K562 (cell line): Measurements from ENCODE around the gene PTGIR. TPM values are rescaled to one million over a fixed set of nuclear protein-coding genes. Genes with fewer than 3 reads are reported as not detected.

Source experiments
- AFF1 ChIP-seq, 2 experiments: fragments of 450-650 bp; IDR thresholded peaks; 2 replicates each; pipeline ENCODE4 v1.6.1; 2018; ENCODE audit warnings: mild to moderate bottlenecking in 2 of 2, low read depth in 1 of 2; ENCODE audit not compliant: partially characterized antibody in 2 of 2
- CHCHD3 ChIP-seq: fragments of 250-450 bp; sonication (Bioruptor Pico); IDR thresholded peaks from 2 replicates; pipeline ENCODE4 v2.1.2; 2022; ENCODE audit warnings: mild to moderate bottlenecking
- ESRRA ChIP-seq: fragments of 450-650 bp; IDR thresholded peaks from 2 replicates; pipeline ENCODE4 v1.6.1; 2014; ENCODE audit warnings: low read depth, mild to moderate bottlenecking, moderate library complexity, borderline replicate concordance
- FOXK2 ChIP-seq, 2 experiments: fragments of 450-650 bp; IDR thresholded peaks in 1 of 2; conservative IDR thresholded peaks in 1 of 2; 2 replicates each; pipeline ENCODE4 v1.6.1; 2016; ENCODE audit warnings: low read depth in 2 of 2, mild to moderate bottlenecking in 1 of 2
- FOXP4 ChIP-seq: sonication (generic); formaldehyde crosslinking; IDR thresholded peaks from 2 replicates; pipeline ENCODE4 v1.8.0; 2022; ENCODE audit warnings: mild to moderate bottlenecking, missing genetic modification reagents, borderline replicate concordance
- JUN ChIP-seq, 2 experiments: sonication (generic) in 1 of 2; formaldehyde crosslinking in 1 of 2; IDR thresholded peaks; 2 replicates each; pipeline versions ENCODE4 v1.6.1 to v1.8.0; 2012 to 2022; ENCODE audit warnings: borderline replicate concordance in 2 of 2, mild to moderate bottlenecking in 2 of 2, improper control_type of control experiment in 1 of 2, low read depth in 1 of 2, low read length in 1 of 2, missing genetic modification reagents in 1 of 2
- KDM1A ChIP-seq, 2 experiments: fragments of 450-650 bp; IDR thresholded peaks; 2 replicates each; pipeline ENCODE4 v1.6.1; 2016; ENCODE audit warnings: mild to moderate bottlenecking in 2 of 2
- LCOR ChIP-seq: sonication (generic); formaldehyde crosslinking; IDR thresholded peaks from 2 replicates; pipeline ENCODE4 v1.8.0; 2022; ENCODE audit warnings: mild to moderate bottlenecking, missing genetic modification reagents
- LEF1 ChIP-seq: fragments of 450-650 bp; IDR thresholded peaks from 2 replicates; pipeline ENCODE4 v1.6.1; 2016; ENCODE audit warnings: mild to moderate bottlenecking
- NR3C1 ChIP-seq: sonication (generic); formaldehyde crosslinking; IDR thresholded peaks from 2 replicates; pipeline ENCODE4 v1.8.1; 2022; ENCODE audit warnings: missing genetic modification reagents
- NRF1 ChIP-seq, 2 experiments: fragments of 450-650 bp; IDR thresholded peaks in 1 of 2; conservative IDR thresholded peaks in 1 of 2; 2 replicates each; pipeline ENCODE4 v1.6.1; 2014; ENCODE audit warnings: mild to moderate bottlenecking in 2 of 2
- PML ChIP-seq: IDR thresholded peaks from 2 replicates; pipeline ENCODE4 v1.6.1; 2012; ENCODE audit warnings: low read length, inconsistent platforms
- SMAD3 ChIP-seq: fragments of 450-650 bp; formaldehyde crosslinking; conservative IDR thresholded peaks from 2 replicates; pipeline ENCODE4 v1.4.0; 2020; ENCODE audit warnings: mild to moderate bottlenecking
- TOE1 ChIP-seq, 2 experiments: fragments of 450-650 bp in 1 of 2; sonication (generic) in 1 of 2; formaldehyde crosslinking in 1 of 2; IDR thresholded peaks; 2 replicates each; pipeline versions ENCODE4 v1.7.1 to v1.8.0; 2016 to 2022; ENCODE audit warnings: borderline replicate concordance in 2 of 2, mild to moderate bottlenecking in 2 of 2, antibody characterized with exemption in 1 of 2, inconsistent platforms in 1 of 2, low read depth in 1 of 2, missing genetic modification reagents in 1 of 2, moderate library complexity in 1 of 2
- VEZF1 ChIP-seq: fragments of 200-800 bp; sonication (Bioruptor generic); IDR thresholded peaks from 2 replicates; pipeline ENCODE4 v1.6.1; 2017; ENCODE audit warnings: missing genetic modification characterization, missing compliant biosample characterization
- YY1 ChIP-seq, 3 experiments: IDR thresholded peaks; 2 replicates each; pipeline ENCODE4 v1.6.1; 2011; ENCODE audit warnings: low read length in 2 of 3, mild to moderate bottlenecking in 2 of 3, moderate library complexity in 2 of 3, borderline replicate concordance in 1 of 3, control low read depth in 1 of 3, low read depth in 1 of 3; ENCODE audit not compliant: insufficient read depth in 3 of 3, insufficient replicate concordance in 2 of 3, control insufficient read depth in 1 of 3, insufficient read length in 1 of 3; ENCODE audit errors: extremely low read depth in 1 of 3
- ZNF76 ChIP-seq: fragments of 250-450 bp; sonication (Bioruptor Pico); IDR thresholded peaks from 2 replicates; pipeline ENCODE4 v1.4.0; 2020; ENCODE audit warnings: mild to moderate bottlenecking, moderate library complexity, borderline replicate concordance
- polyA plus RNA-seq, 8 experiments: library from polyadenylated mRNA; depleted of rRNA in 4 of 8; stranded (reverse) in 5 of 8; unstranded in 3 of 8; fragments of >200 nt; fragmentation: Nextera tagmentation in 2 of 8; fragmentation: Illumina TruSeq in 1 of 8; extraction: Ambion mirVana in 2 of 8; extraction: Trizol in 1 of 8; gene quantifications; 2 replicates each; pipeline versions ENCODE4 v1.2.1 to v1.2.3, GENCODE V29; 2011 to 2014; ENCODE audit warnings: inconsistent platforms in 1 of 8, missing spikeins in 1 of 8
- total RNA-seq, 7 experiments: library from RNA; depleted of rRNA in 6 of 7; stranded (reverse); fragments of >200 nt in 6 of 7; fragmentation: Illumina TruSeq in 2 of 7; extraction: Trizol in 2 of 7; gene quantifications; 2 replicates each; pipeline versions ENCODE4 v1.2.1 to v1.2.3, GENCODE V29; 2011 to 2021; ENCODE audit warnings: low replicate concordance in 1 of 7

Gene PTGIR
- total and polyA plus RNA-seq, 9 of the 15 experiments (the other 6 are each of a cell fraction or from before 2014, with no cell fraction given) = 0.11 to 3.4 (median 1.1) TPM; not detected in 1

- TF ChIP-seq AFF1 (IDR thresholded peaks at IDR 0.05; ENCODE audit: low read depth in 1 of 2, partially characterized antibody in 2 of 2) = no peak
- TF ChIP-seq SMAD3 = no peak
- no peak for TF ChIP-seq TOE1 (IDR thresholded peaks at IDR 0.05; ENCODE audit: borderline replicate concordance)
- no peak for TF ChIP-seq TOE1 (CRISPR knock-in tag; IDR thresholded peaks at IDR 0.05; ENCODE audit: borderline replicate concordance, low read depth)
- TF ChIP-seq NRF1 (conservative IDR thresholded peaks at IDR 0.05 in 1 of 2, IDR thresholded peaks at IDR 0.05 in 1 of 2) = no peak
- TF ChIP-seq YY1 (IDR thresholded peaks at IDR 0.05; ENCODE audit: borderline replicate concordance in 1 of 3, control insufficient read depth in 1 of 3, extremely low read depth in 1 of 3, insufficient read depth in 3 of 3, insufficient read length in 1 of 3, insufficient replicate concordance in 2 of 3, low read depth in 1 of 3, low read length in 2 of 3) = no peak
- TF ChIP-seq FOXP4 (CRISPR knock-in tag) = no peak
- TF ChIP-seq FOXK2 (conservative IDR thresholded peaks at IDR 0.05 in 1 of 2, IDR thresholded peaks at IDR 0.05 in 1 of 2; ENCODE audit: low read depth in 2 of 2) = no peak
- no peak for TF ChIP-seq PML
- TF ChIP-seq ZNF76 (CRISPR knock-in tag) = no peak
- TF ChIP-seq LEF1 = peak; percentile 62
- TF ChIP-seq ESRRA = peak; percentile 34; the same call in 1 of the 2 replicates
- TF ChIP-seq LCOR (CRISPR knock-in tag) = no peak
- TF ChIP-seq JUN (IDR thresholded peaks at IDR 0.05; ENCODE audit: borderline replicate concordance, low read depth, low read length) = no peak
- no peak for TF ChIP-seq JUN (CRISPR knock-in tag; IDR thresholded peaks at IDR 0.05; ENCODE audit: borderline replicate concordance)
- no peak for TF ChIP-seq CHCHD3
- TF ChIP-seq NR3C1 (CRISPR knock-in tag) = no peak
- TF ChIP-seq KDM1A (IDR thresholded peaks at IDR 0.05) = peak; percentile 60 to 65; a peak in 2 of 4 replicates
- peak; percentile 50 for TF ChIP-seq VEZF1
These were observed 50.4 kb downstream of the PTGIR start (continued) for GRCh38 chr19:46574533-46574932.
